Endothelial cell of umbilical vein (primary cell): Measurements from ENCODE around the gene RAP1GAP2. TPM values are rescaled to one million over a fixed set of nuclear protein-coding genes. Genes with fewer than 3 reads are reported as not detected.

Experiments
- BruUV-seq: library from RNA; stranded (reverse); fragments of 400-500 nt; replicated peaks from 2 replicates; lab custom pipeline; 2021; lab: Mats Ljungman, UMichigan
- CTCF ChIA-PET: fragments of 300-600, 350-600 bp; sonication (Branson Sonifier 250); formaldehyde crosslinking; loops from one replicate; lab custom pipeline; 2021; ENCODE audit warnings: antibody characterized with exemption, inconsistent platforms; lab: Charles Lee
- POLR2A ChIA-PET: fragments of 300-600, 350-600 bp; sonication (Branson Sonifier 250); formaldehyde crosslinking; loops from one replicate; lab custom pipeline; 2021; ENCODE audit warnings: antibody characterized with exemption, inconsistent platforms; lab: Charles Lee
- DNase-seq: peaks from one replicate; pipeline ENCODE4 v3.0.0-alpha.2; 2011; ENCODE audit warnings: low read depth, low spot score
- FAIRE-seq: peaks from 2 replicates; lab custom pipeline; 2011; peaks lifted over from hg19 to GRCh38; lab: Jason Lieb, UNC
- H2AFZ ChIP-seq: 2 replicates; pipeline ENCODE4 v1.6.0; 2012; ENCODE audit warnings: low read depth, low read length, control low read depth, inconsistent platforms
- H3K27ac ChIP-seq: 2 replicates; pipeline ENCODE4 v1.5.1; 2011; ENCODE audit warnings: low read depth, mild to moderate bottlenecking, control low read depth, low read length, moderate library complexity; ENCODE audit not compliant: insufficient read depth
- H3K27me3 ChIP-seq, 2 experiments: 2 replicates each; pipeline versions ENCODE4 v1.6.0 to v1.6.1; 2011; ENCODE audit warnings: low read length in 2 of 2, mixed read lengths in 1 of 2; ENCODE audit not compliant: control insufficient read depth in 2 of 2, insufficient read depth in 2 of 2
- H3K36me3 ChIP-seq, 2 experiments: 2 replicates in 1 of 2; 3 replicates in 1 of 2; pipeline ENCODE4 v1.5.1; 2011; ENCODE audit warnings: low read length in 2 of 2, mild to moderate bottlenecking in 1 of 2, moderate library complexity in 1 of 2; ENCODE audit not compliant: control insufficient read depth in 2 of 2, insufficient read depth in 2 of 2; ENCODE audit errors: extremely low read depth in 1 of 2
- H3K4me1 ChIP-seq: 3 replicates; pipeline ENCODE4 v1.5.1; 2011; ENCODE audit warnings: mild to moderate bottlenecking, low read length; ENCODE audit not compliant: control insufficient read depth, insufficient read depth; ENCODE audit errors: extremely low read depth
- H3K4me2 ChIP-seq: 2 replicates; pipeline ENCODE4 v1.6.1; 2011; ENCODE audit warnings: low read length, control low read depth, mixed read lengths; ENCODE audit not compliant: insufficient read depth
- H3K4me3 ChIP-seq, 3 experiments: fragments of 200-600 bp in 1 of 3; sonication (generic), shearing (Covaris generic) in 1 of 3; replicated peaks in 1 of 3; 2 replicates each; pipeline ENCODE4 v1.5.1; 2011 to 2016; ENCODE audit warnings: control low read depth in 3 of 3, low read length in 3 of 3, mild to moderate bottlenecking in 2 of 3, inconsistent platforms in 1 of 3, low read depth in 1 of 3, moderate library complexity in 1 of 3; ENCODE audit not compliant: insufficient read depth in 1 of 3
- H3K79me2 ChIP-seq: 2 replicates; pipeline ENCODE4 v1.6.0; 2012; ENCODE audit warnings: low read length, inconsistent platforms; ENCODE audit not compliant: control insufficient read depth, insufficient read depth
- H3K9ac ChIP-seq: replicated peaks from 2 replicates; pipeline ENCODE3; 2011; ENCODE audit warnings: low read length, control low read depth; ENCODE audit not compliant: insufficient read depth; ENCODE audit errors: extremely low read depth
- H3K9me1 ChIP-seq: replicated peaks from 3 replicates; pipeline ENCODE4 v1.6.0; 2011; ENCODE audit warnings: mild to moderate bottlenecking, low read length; ENCODE audit not compliant: control insufficient read depth, insufficient read depth; ENCODE audit errors: extremely low read depth
- H3K9me3 ChIP-seq: replicated peaks from 2 replicates; pipeline ENCODE4 v1.5.1; 2012; ENCODE audit warnings: low read length, inconsistent platforms; ENCODE audit not compliant: control insufficient read depth, insufficient read depth
- H4K20me1 ChIP-seq: replicated peaks from 2 replicates; pipeline ENCODE3; 2011; ENCODE audit warnings: mild to moderate bottlenecking, low read length; ENCODE audit not compliant: control insufficient read depth, insufficient read depth; ENCODE audit errors: extremely low read depth
- CTCF ChIP-seq, 2 donors: IDR thresholded peaks; 1 replicate in 1 of 2; 2 replicates in 1 of 2; pipeline ENCODE4 v1.5.1; 2011; ENCODE audit warnings: low read length in 2 of 2, mild to moderate bottlenecking in 2 of 2, moderate library complexity in 2 of 2, control low read depth in 1 of 2, inconsistent platforms in 1 of 2, low read depth in 1 of 2; ENCODE audit not compliant: insufficient read depth in 1 of 2; ENCODE audit errors: extremely low read depth in 1 of 2
- EZH2 ChIP-seq: IDR thresholded peaks from 2 replicates; pipeline ENCODE4 v1.6.1; 2012; ENCODE audit warnings: borderline replicate concordance, low read depth, mild to moderate bottlenecking, moderate library complexity, low read length, inconsistent platforms; ENCODE audit not compliant: severe bottlenecking
- FOS ChIP-seq: IDR thresholded peaks from 2 replicates; pipeline ENCODE4 v1.6.1; 2011; ENCODE audit warnings: mild to moderate bottlenecking, low read length, moderate library complexity, borderline replicate concordance; ENCODE audit not compliant: insufficient read depth
- GATA2 ChIP-seq: IDR thresholded peaks from 2 replicates; pipeline ENCODE4 v1.7.0; 2011; ENCODE audit warnings: low read depth, mild to moderate bottlenecking, moderate library complexity, mixed read lengths, low read length; ENCODE audit not compliant: insufficient read length, insufficient read depth
- JUN ChIP-seq: IDR thresholded peaks from 2 replicates; pipeline ENCODE4 v1.6.1; 2011; ENCODE audit warnings: borderline replicate concordance, low read depth; ENCODE audit not compliant: insufficient read length, insufficient read depth
- MYC ChIP-seq: IDR thresholded peaks from one replicate; pipeline ENCODE4 v1.6.1; 2011; ENCODE audit warnings: mild to moderate bottlenecking, low read depth, low read length
- POLR2A ChIP-seq: IDR thresholded peaks from 2 replicates; pipeline ENCODE4 v1.6.1; 2012; ENCODE audit warnings: low read depth, mild to moderate bottlenecking, control low read depth, low read length
- POLR2AphosphoS5 ChIP-seq: IDR thresholded peaks from 2 replicates; pipeline ENCODE4 v1.6.1; 2012; ENCODE audit warnings: low read depth, mild to moderate bottlenecking, control low read depth, low read length, moderate library complexity; ENCODE audit not compliant: insufficient read depth
- dilution Hi-C: fragments of 300-500 bp; cut with MboI; formaldehyde crosslinking; loops from one replicate; pipeline ENCODE4 v1.15.0; 2019; ENCODE audit warnings: low sequenced_read_pairs; ENCODE audit not compliant: extremely low pct_ligation_motif_present
- intact Hi-C: fragments of 100-400 bp; cut with micrococcal nuclease; formaldehyde crosslinking; loops from one replicate; pipeline ENCODE4 v1.10.0; 2022
- polyA plus RNA-seq, 4 experiments: library from polyadenylated mRNA; depleted of rRNA in 3 of 4; stranded (reverse) in 3 of 4; unstranded in 1 of 4; fragments of >200 nt; gene quantifications; 2 replicates each; pipeline versions ENCODE4 v1.2.1 to v1.2.3, GENCODE V29; 2011 to 2012; ENCODE audit warnings: missing spikeins in 1 of 4
- total RNA-seq: library from RNA; stranded (reverse); gene quantifications from 2 replicates; pipeline ENCODE4 v1.2.3, GENCODE V29; 2021
- TF ChIP-seq, protein P1 (sequence below): IDR thresholded peaks from 2 replicates; pipeline ENCODE4 v1.6.1; 2011; ENCODE audit not compliant: insufficient read depth, insufficient read length

RAP1GAP2 gene
- total and polyA plus RNA-seq, 2 donors (not counting 3 experiments of a cell fraction or from before 2014, with no cell fraction given): 1.4 to 3.6 TPM

- no TSS peak for BruUV-seq
- no peak overlapping the region for H3K4me2 ChIP-seq
- dilution Hi-C loops: no loop called here
- H3K9ac ChIP-seq: no peak overlapping the region
- no peak overlapping the region for H2AFZ ChIP-seq
- H3K27me3 ChIP-seq: no peaks in the 10 kb centered on the region
- no peaks in the 10 kb centered on the region for H3K9me1 ChIP-seq
- H3K79me2 ChIP-seq: no peaks in the 10 kb centered on the region
- intact Hi-C loops: no loop called here
- DNase-seq (no peak), FAIRE-seq (no peak)
- POLR2A ChIA-PET: no interaction called here
- no peaks in the 10 kb centered on the region for H3K36me3 ChIP-seq
- no peaks in the 10 kb centered on the region for H3K4me1 ChIP-seq
- CTCF ChIA-PET: interaction anchor here (1.2 kb wide), 1 partner anchor 14 kb away, joined by 8 read pairs; no protein-coding TSS in a partner anchor
- H3K9me3 ChIP-seq: no peaks in the 10 kb centered on the region
- TF ChIP-seq FOS (no peak), POLR2A (no peak), POLR2AphosphoS5 (no peak), EZH2 (no peak), CTCF (IDR thresholded peaks at IDR 0.05; ENCODE audit: extremely low read depth in 1 of 2, insufficient read depth in 1 of 2, low read depth in 1 of 2, low read length in 2 of 2) (no peak), JUN (no peak), GATA2 (no peak), MYC (no peak)
- TF ChIP-seq, protein P1, sequence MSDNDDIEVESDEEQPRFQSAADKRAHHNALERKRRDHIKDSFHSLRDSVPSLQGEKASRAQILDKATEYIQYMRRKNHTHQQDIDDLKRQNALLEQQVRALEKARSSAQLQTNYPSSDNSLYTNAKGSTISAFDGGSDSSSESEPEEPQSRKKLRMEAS: no peak
- H3K27ac ChIP-seq: no peak overlapping the region
- H4K20me1 ChIP-seq: no peaks in the 10 kb centered on the region
- no peak overlapping the region for H3K4me3 ChIP-seq
These were observed 120.2 kb downstream of the RAP1GAP2 start for GRCh38 chr17:2916461-2916860.
